Measurements from ENCODE around the gene OGG1.

OGG1 gene

GRCh38 chr3:9793161-9793781 is 43.5 kb downstream of the OGG1 start:
- DNase-seq (ENCODE audit: low read depth) = no peak

GRCh38 chr3:9794400-9794799 is 44.6 kb downstream of the OGG1 start:
- no peak for DNase-seq (ENCODE audit: low read depth)
- no peak overlapping the region for H3K4me3 ChIP-seq (ENCODE audit: control insufficient read depth, low read depth, low read length)
- no peak for TF ChIP-seq CTCF (IDR thresholded peaks at IDR 0.05; ENCODE audit: control insufficient read depth, insufficient read depth, low read depth, low read length, missing control alignments)

More at GRCh38 chr3:9793161-9793781, 43.5 kb downstream of the OGG1 start:
- peak overlapping the region; percentile 93 for H3K4me3 ChIP-seq (ENCODE audit: control insufficient read depth, low read depth, low read length)
- no peak for TF ChIP-seq CTCF (IDR thresholded peaks at IDR 0.05; ENCODE audit: control insufficient read depth, insufficient read depth, low read depth, low read length, missing control alignments)

- H3K4me3 ChIP-seq (ENCODE audit: control insufficient read depth, low read depth, low read length) = no peak overlapping the region
- no peak for TF ChIP-seq CTCF (IDR thresholded peaks at IDR 0.05; ENCODE audit: control insufficient read depth, insufficient read depth, low read depth, low read length, missing control alignments)
- no peak for DNase-seq (ENCODE audit: low read depth)
These were observed 45.5 kb downstream of the OGG1 start for GRCh38 chr3:9795207-9795606.

GRCh38 chr3:9797196-9797945 is 47.6 kb downstream of the OGG1 start:
- no peak overlapping the region for H3K4me3 ChIP-seq (ENCODE audit: control insufficient read depth, low read depth, low read length)
- no peak for DNase-seq (ENCODE audit: low read depth)
- TF ChIP-seq CTCF (IDR thresholded peaks at IDR 0.05; ENCODE audit: control insufficient read depth, insufficient read depth, low read depth, low read length, missing control alignments) = no peak

- peak; percentile 21 for TF ChIP-seq CTCF (IDR thresholded peaks at IDR 0.05; ENCODE audit: control insufficient read depth, insufficient read depth, low read depth, low read length, missing control alignments)
- DNase-seq (ENCODE audit: low read depth) = no peak
- H3K4me3 ChIP-seq (ENCODE audit: control insufficient read depth, low read depth, low read length) = no peak overlapping the region
These were observed 50.8 kb downstream of the OGG1 start for GRCh38 chr3:9800529-9800928.

GRCh38 chr3:9803494-9803893 is 53.7 kb downstream of the OGG1 start:
- DNase-seq (ENCODE audit: low read depth) = no peak
- no peak overlapping the region for H3K4me3 ChIP-seq (ENCODE audit: control insufficient read depth, low read depth, low read length)
- no peak for TF ChIP-seq CTCF (IDR thresholded peaks at IDR 0.05; ENCODE audit: control insufficient read depth, insufficient read depth, low read depth, low read length, missing control alignments)
